ENCODE results near the gene NIPAL4.
"Not testable (repeated sequence)": the region's sequence is repeated elsewhere in the genome, so short reads cannot be mapped to it uniquely, and the experiment has no call there.

NIPAL4 gene

DNA sequence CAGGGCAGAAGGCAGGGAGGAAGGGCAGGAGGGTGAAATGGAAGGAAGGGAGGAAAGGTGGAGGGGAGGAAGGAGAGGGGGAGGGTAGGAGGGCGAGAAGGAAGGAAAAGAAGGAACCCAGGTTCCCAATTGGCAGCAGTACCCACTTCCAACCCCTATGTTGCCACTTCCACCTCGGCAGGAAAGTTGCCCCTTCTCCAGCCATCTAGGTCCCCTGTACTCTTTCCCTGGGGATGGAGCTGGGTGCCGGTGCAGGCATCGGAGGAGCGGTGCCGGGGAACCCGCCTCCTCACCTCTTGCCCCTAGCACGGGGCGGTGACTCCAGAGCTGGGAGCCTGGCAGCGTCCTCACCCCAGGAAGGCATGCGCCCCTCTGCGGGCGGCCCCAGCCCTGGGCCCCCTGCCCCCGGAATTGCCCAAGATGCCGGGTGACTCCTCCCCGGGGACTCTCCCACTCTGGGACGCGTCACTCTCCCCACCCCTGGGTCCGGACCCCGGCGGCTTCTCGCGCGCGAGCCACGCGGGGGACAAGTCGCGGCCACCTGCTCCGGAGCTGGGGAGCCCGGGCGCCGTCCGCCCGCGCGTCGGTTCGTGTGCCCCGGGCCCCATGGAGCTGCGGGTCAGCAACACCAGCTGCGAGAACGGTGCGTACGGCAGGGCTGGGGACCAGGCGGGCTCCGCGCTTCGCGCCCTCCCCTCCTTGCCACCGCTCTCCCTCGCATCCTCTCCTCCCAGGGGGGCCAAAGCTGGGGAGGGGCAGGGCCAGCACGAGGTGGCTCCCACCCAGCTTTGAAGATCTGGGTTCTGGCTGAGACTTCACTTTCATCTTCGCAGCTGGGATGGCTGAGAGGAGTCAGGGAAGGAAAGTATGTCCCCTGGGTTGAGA is at the start of gene NIPAL4:
TSS of gene NIPAL4 (plus strand) at position 499 of the 885 bp plus-strand sequence. CDS start at position 607, 108 bp downstream.
- no peak for DNase-seq (ENCODE audit: low spot score)

DNA sequence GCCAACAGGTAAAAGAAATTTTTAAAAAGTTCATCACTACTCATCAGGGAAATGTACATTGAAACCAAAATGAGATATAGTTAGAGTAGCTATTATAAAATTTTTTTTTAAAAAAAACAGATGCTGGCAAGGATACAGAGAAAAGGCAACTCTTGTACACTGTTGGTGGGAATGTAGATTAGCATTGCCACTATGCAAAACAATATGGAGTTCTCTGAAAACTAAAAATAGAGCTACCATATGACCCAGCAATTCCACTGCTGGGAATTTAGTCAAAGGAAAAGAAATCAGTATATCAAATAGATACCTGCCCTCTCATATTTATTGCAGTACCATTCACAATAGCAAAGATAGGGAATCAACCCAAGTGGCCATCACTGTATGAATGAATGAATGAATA is 44.2 kb upstream of the NIPAL4 start:
- DNase-seq (ENCODE audit: low spot score): no peak

GRCh38 chr5:157419521-157419920 is 40.5 kb upstream of the NIPAL4 start:
- not testable (repeated sequence) for DNase-seq (ENCODE audit: low spot score)

- DNase-seq (ENCODE audit: low spot score): not testable (repeated sequence)
Observed at GRCh38 chr5:157429920-157430319, 30.1 kb upstream of the NIPAL4 start.

DNA sequence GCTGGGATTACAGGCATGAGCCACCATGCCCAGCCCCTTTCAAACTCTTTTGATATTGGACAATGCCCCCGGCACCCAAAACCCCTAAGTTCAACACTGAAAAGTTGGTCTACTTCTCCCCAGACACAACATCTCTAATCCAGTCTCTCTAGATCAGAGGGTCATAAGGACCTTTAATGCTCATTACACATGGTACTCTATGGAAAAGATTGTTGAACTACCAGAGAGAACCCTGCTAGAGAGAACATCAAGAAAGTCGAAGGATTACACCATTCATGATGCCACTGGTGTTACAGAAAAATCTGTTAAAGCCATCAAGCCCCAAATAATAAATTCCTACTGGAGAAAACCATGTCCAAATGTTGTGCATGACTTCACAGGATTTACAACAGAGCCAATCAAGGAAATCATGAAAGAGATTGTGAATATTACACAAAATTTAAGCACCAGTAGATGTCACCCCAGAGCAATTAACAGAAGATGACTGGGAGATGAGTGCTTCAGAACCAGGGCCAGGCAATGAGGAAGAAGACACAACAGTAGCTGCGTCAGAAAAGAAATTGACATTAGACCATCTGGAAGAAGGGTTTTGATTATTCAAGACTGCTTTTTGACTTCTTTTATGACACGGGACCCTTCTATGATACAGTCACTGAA is 28.3 kb upstream of the NIPAL4 start:
- peak; percentile 60 for DNase-seq (ENCODE audit: low spot score)

- DNase-seq (ENCODE audit: low spot score): no peak
Observed at GRCh38 chr5:157434096-157434495, 25.9 kb upstream of the NIPAL4 start.

- no peak for DNase-seq (ENCODE audit: low spot score)
Observed at GRCh38 chr5:157443041-157443549, 16.9 kb upstream of the NIPAL4 start.

- DNase-seq (ENCODE audit: low spot score): no peak
Observed at GRCh38 chr5:157444224-157444623, 15.8 kb upstream of the NIPAL4 start.

DNA sequence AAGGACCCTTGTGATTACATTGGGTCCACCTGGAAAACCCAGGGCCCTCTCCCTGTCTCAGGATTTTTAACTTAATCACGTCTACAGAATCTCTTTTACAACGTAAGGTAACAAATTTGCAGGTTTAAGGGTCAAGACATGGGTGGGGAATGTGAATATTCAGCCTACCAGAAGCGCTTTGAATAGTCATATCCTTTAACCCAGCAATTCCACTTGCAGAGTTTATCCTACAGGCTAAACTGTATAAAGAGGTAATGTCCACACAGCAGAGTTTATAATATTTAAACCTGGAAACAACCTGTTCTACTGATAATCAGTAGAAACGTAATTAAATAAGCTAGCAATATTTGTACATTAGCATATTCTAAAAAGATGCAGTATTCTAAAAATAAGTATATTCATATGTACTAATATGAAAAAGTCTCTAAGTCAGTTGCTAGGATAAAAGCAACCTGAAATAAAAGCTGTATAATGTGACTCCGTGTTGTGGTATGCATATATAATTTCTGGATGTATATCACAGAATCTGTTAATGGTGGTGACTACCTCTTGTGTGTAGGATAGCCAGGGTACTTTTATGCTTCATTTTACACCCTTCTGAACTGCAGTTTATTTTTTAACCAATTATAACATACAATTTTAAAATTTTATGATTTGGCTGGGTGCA is 14.1 kb upstream of the NIPAL4 start:
- no peak for DNase-seq (ENCODE audit: low spot score)

DNA sequence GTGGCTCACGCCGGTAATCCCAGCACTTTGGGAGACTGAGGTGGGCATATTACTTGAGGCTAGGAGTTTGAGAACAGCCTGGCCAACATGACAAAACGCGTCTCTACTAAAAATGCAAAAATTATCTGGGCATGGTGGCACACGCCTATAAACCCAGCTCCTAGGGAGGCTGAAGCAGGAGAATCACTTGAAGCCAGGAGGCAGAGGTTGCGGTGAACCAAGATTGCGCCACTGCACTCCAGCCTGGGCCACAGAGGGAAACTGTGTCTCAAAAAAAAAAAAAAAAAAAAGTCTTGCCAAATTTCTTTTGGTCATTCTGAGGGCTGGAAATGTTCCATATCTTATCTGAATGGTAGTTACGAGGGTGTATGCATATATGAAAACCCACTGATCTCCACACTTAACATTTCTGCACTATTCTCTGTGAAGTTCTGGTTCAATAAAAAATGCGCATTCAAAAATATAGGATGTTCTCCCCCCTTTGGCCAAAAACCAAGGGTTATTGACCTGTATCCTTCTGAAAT is 13.5 kb upstream of the NIPAL4 start:
- DNase-seq (ENCODE audit: low spot score): no peak

DNA sequence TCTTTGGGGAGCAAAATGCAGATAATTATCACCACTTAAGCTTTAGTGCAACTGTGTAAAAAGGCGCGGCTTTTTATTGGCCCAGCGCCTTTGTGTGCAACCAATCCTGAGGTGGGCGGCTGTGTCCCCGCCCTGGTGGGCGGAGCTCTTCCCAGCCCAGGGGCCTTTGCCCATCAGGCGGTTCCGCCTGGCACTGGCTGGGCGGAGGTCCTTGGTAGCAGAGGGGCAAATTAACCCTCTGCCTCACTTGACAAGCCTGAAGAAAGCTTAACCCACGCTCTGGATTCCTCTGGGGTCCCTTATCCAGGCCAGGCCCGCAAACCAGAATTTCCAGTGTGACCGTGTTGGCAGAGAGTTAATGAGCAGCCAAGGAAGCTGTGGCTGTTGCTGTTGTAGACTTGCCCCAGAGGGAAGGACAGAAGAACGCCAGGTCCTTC is 12.8 kb upstream of the NIPAL4 start:
- no peak for DNase-seq (ENCODE audit: low spot score)

GRCh38 chr5:157449011-157449723 is 10.8 kb upstream of the NIPAL4 start:
- peak; percentile 11 for DNase-seq (ENCODE audit: low spot score)

- DNase-seq (ENCODE audit: low spot score): no peak
Observed at GRCh38 chr5:157450024-157450423, 10.0 kb upstream of the NIPAL4 start.

DNA sequence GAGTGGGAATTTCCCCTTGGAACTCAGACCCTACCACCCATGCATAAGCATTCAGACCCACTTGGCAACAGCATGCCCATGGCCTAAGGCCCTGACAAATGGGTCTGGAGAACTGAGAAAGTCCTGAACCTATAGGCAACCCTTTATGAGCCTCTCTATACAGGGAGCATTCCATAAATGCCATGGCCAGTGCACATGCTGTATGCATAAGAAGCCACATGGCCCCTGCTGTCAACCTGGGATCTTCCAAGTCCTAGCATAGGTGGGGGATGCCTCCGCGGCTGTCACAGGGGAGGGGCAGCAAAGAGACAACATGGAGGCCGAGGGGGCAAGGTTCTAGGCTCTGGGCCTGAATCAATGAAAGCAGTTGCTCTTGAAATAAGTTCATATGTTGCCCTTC is 8.2 kb upstream of the NIPAL4 start:
- DNase-seq (ENCODE audit: low spot score): no peak

DNA sequence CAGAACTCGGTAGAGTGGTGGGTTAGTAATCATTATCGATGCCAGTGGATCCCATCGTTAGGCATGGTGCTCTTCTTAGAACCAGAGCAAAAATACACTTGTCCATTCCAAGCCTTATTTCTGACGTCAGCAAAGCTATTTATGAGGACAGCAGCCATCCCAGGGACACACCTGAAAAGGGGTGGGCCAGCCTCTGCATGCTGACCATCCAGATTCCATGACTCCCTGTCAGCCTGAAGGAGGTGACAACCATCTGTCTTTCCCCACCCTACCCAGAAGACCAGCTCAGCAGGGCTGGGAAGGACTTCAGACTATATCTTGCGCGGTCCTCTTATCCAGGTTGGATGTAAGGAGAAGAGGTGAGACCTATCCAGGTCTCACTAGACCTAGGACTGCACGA is 5.7 kb upstream of the NIPAL4 start:
- no peak for DNase-seq (ENCODE audit: low spot score)

DNA sequence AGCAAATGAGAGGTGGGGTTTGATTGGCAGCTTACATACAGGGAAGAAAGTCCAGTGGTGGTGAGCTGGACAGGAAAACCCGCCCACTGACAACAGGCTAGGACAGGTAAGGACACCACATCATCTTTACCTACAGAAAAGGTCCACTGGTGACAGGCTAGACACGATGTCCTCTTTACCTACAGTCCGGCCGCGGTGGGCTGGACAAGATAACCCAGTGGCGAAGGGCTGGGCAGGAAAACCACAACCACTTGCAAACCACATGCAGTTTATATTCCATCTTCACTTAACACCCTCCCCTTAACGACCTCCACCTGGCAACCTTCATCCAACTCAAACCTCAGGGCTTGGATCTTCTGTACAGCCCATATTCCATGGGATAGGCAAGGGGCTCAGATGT is 5.0 kb upstream of the NIPAL4 start:
- no peak for DNase-seq (ENCODE audit: low spot score)

GRCh38 chr5:157456301-157456700 is 3.7 kb upstream of the NIPAL4 start:
- no peak for DNase-seq (ENCODE audit: low spot score)

GRCh38 chr5:157457391-157457790 is 2.6 kb upstream of the NIPAL4 start:
- no peak for DNase-seq (ENCODE audit: low spot score)

DNA sequence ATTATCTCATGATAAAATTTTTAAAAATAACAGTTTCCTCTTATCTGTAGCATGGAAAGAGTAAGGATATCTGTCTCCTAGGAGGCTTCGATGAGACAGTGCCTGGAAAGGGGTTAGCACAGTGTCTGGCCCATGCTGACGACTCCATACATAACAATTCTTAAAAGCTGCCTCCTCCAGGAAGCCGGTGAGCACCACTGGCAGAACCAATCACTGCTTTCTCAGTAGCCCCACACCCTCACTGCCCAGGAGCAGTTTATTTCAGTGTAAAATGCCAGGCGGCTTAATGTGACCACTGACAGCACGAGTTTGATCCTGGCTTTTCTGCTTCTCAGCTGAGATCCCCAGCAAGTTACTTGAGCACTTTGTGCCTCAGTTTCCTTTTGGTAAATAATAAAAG is 1.2 kb upstream of the NIPAL4 start:
- no peak for DNase-seq (ENCODE audit: low spot score)

DNA sequence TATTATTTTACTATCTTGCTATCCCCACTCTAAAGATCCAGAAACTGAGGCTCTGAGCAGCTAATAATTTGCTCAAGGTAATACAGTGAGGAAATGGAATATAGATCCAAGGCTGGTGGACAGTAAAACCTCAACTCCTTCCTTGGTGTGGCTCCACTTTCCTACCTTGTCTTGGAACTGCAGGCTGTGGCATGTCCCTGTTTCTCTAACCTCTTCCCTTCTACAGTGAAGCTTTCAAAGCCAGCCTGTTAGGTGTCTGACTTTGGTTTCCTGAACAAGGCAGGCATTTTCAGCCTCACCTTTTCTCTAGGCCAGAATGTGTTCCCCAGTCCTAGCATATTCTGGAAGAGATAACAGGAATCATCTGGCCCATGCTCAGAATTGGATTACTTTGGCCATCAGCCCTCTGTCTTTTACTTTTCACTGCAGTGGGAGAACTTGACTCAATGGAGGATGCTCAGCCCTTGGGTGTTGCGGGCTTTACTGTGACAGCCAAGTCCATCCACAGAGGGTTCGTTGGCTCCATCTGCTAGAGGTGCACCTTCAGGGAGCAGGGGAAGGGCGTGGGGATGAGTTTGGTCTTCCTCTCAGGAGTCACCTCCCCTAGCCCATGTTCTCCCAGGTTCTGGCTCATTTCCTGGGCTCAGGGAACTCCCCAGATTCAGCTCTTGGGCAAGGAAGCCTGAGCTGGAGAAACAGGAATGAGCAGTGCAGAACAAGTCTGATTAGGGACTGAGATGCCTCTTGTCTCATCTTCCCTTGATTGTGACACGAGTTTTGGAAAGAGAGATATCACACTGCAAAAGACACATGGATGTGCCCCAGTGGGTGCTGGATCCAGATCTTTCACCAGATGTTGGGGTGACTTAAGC is 1.1 kb downstream of the NIPAL4 start:
- no peak for DNase-seq (ENCODE audit: low spot score)

GRCh38 chr5:157463081-157463480 is 3.1 kb downstream of the NIPAL4 start:
- DNase-seq (ENCODE audit: low spot score): no peak

Data from AG08395 (cell line).